Measurements from ENCODE around the gene ANKRD12.

ANKRD12 gene

DNA sequence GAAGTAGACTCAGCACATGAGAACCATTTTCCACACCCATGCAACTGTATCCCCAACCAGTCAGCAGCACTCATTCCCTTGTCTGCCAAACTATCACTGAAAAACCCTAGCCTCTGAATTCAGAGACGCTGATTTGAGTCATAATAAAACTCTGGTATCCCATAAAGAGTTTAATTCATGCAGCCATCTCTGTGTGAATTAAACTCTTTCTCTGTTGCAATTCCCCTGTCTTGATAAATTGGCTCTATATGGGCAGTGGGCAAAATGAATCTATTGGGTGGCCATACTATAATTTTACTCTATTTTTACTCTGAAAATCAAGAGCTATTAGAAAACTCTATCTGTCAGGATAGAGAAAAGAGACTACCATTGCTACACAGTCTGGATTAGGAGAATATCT lies 157.4 kb downstream of the ANKRD12 start:
- peaks cover 3% of the 10 kb centered on the region for H3K36me3 ChIP-seq (replicated peaks; ENCODE audit: low read depth, low read length)
- peaks cover 5% of the 10 kb centered on the region for H3K9me3 ChIP-seq (ENCODE audit: insufficient read depth, low read length)
- H3K79me2 ChIP-seq (ENCODE audit: low read length): no peaks in the 10 kb centered on the region
- H2AFZ ChIP-seq (ENCODE audit: low read depth, low read length): no peak overlapping the region
- no peaks in the 10 kb centered on the region for H4K20me1 ChIP-seq (ENCODE audit: insufficient read depth, low read length)
- H3K4me3 ChIP-seq (ENCODE audit: low read length): no peak overlapping the region
- H3K27me3 ChIP-seq (ENCODE audit: low read depth, low read length): no peaks in the 10 kb centered on the region
- H3K4me2 ChIP-seq (ENCODE audit: low read length): no peak overlapping the region
- TF ChIP-seq EZH2phosphoT487 (IDR thresholded peaks at IDR 0.05; ENCODE audit: low read depth) (no peak), CTCF (IDR thresholded peaks at IDR 0.05; ENCODE audit: low read depth, low read length) (no peak)
- no peak overlapping the region for H3K9ac ChIP-seq (ENCODE audit: low read length)
- no peak overlapping the region for H3K27ac ChIP-seq (ENCODE audit: low read length)
- H3K4me1 ChIP-seq (ENCODE audit: low read length): no peaks in the 10 kb centered on the region

DNA sequence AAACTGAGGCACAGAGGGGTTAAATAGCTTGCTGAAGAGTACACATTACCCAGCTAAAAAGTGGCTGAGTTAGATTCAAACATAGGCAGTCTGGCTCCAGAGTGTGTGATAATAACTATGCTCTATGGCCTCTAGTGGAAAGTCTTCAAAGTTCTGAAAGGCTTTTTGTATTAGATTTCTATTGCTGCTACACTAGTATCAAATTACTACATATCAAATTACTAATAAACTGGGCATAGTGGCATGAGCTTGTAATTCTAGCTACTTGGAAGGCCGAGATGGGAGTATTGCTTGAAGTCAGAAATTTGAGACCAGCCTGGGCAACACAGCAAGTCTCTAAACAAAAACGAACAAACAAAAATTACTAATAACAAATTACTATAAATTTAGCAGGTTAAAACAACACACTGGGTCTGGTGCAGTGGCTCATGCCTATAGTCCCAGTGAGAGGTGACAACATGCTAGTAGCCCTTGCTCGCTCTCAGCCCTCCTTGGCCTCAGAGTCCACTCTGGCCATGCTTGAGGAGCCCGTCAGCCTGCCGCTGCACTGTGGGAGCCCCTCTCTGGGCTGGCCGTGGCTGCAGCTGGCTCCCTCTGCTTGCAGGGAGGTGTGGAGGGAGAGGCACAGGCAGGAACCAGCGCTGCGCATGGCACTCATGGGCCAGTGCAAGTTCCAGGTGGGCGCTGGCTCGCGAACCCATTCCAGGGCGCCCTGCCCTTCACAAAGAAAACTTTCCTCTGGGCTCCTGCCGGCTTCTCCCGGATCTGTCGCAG lies 159.8 kb downstream of the ANKRD12 start:
- Histone ChIP-seq H3K27ac (ENCODE audit: low read length) (no peak overlapping the region), H3K4me2 (ENCODE audit: low read length) (no peak overlapping the region), H3K9ac (ENCODE audit: low read length) (no peak overlapping the region), H3K9me3 (ENCODE audit: insufficient read depth, low read length) (peaks cover 5% of the 10 kb centered on the region), H2AFZ (ENCODE audit: low read depth, low read length) (no peak overlapping the region), H3K4me3 (ENCODE audit: low read length) (no peak overlapping the region), H3K79me2 (ENCODE audit: low read length) (no peaks in the 10 kb centered on the region), H3K36me3 (replicated peaks; ENCODE audit: low read depth, low read length) (no peaks in the 10 kb centered on the region), H4K20me1 (ENCODE audit: insufficient read depth, low read length) (no peaks in the 10 kb centered on the region), H3K27me3 (ENCODE audit: low read depth, low read length) (no peaks in the 10 kb centered on the region), H3K4me1 (ENCODE audit: low read length) (no peaks in the 10 kb centered on the region)
- no peak for TF ChIP-seq EZH2phosphoT487 (IDR thresholded peaks at IDR 0.05; ENCODE audit: low read depth)
- TF ChIP-seq CTCF (IDR thresholded peaks at IDR 0.05; ENCODE audit: low read depth, low read length): no peak

DNA sequence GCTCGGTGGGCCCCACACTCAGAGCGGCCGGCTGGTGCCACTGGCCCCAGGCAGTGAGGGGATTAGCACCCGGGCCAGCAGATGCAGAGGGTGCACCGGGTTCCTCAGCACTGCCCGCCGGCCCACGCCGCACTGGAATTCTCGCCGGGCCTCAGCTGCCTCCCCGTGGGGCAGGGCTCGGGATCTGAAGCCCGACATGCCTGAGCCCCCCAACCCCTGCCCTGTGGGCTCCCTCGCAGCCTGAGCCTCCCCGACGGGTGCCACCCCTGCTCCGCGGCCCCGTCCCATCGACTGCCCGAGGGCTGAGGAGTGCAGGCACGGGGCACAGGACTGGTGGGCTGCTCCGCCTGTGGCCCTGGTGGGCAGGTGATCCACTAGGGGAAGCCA lies 160.4 kb downstream of the ANKRD12 start:
- H3K27ac ChIP-seq (ENCODE audit: low read length): no peak overlapping the region

More for the DNA sequence above, 160.4 kb downstream of the ANKRD12 start:
- Histone ChIP-seq H3K79me2 (ENCODE audit: low read length) (no peaks in the 10 kb centered on the region), H4K20me1 (ENCODE audit: insufficient read depth, low read length) (no peaks in the 10 kb centered on the region), H3K27me3 (ENCODE audit: low read depth, low read length) (no peaks in the 10 kb centered on the region), H2AFZ (ENCODE audit: low read depth, low read length) (no peak overlapping the region), H3K36me3 (replicated peaks; ENCODE audit: low read depth, low read length) (no peaks in the 10 kb centered on the region), H3K9ac (ENCODE audit: low read length) (no peak overlapping the region), H3K4me2 (ENCODE audit: low read length) (no peak overlapping the region), H3K4me3 (ENCODE audit: low read length) (no peak overlapping the region), H3K9me3 (ENCODE audit: insufficient read depth, low read length) (peaks cover 5% of the 10 kb centered on the region), H3K4me1 (ENCODE audit: low read length) (no peaks in the 10 kb centered on the region)
- TF ChIP-seq CTCF (IDR thresholded peaks at IDR 0.05; ENCODE audit: low read depth, low read length) (no peak), EZH2phosphoT487 (IDR thresholded peaks at IDR 0.05; ENCODE audit: low read depth) (no peak)
